Testis (tissue), 3 donors: ENCODE data around the gene LNX1. TPM values are rescaled to one million over a fixed set of nuclear protein-coding genes. Genes with fewer than 3 reads are reported as not detected.
A peak's percentile ranks its signal among the peaks of the same experiment; 100 is the strongest.

Experiments
- DNase-seq: peaks from one replicate; pipeline ENCODE4 v3.0.0-alpha.2; 2019
- H3K27ac ChIP-seq, 2 donors: fragments of 200-600 bp; sonication (generic); one replicate each; pipeline ENCODE4 v1.5.1; 2019
- H3K27me3 ChIP-seq: fragments of 200-600 bp; sonication (generic); one replicate; pipeline ENCODE4 v1.5.1; 2019
- H3K36me3 ChIP-seq: fragments of 200-600 bp; sonication (generic); one replicate; pipeline ENCODE4 v1.5.1; 2017; ENCODE audit warnings: low read depth; ENCODE audit errors: missing control alignments
- H3K4me1 ChIP-seq: fragments of 200-600 bp; sonication (generic); one replicate; pipeline ENCODE4 v1.5.1; 2019
- H3K4me3 ChIP-seq, 2 donors: fragments of 200-600 bp; sonication (generic); one replicate each; pipeline ENCODE4 v1.5.1; 2017 to 2019
- H3K9me3 ChIP-seq: fragments of 200-600 bp; sonication (generic); one replicate; pipeline ENCODE4 v1.5.1; 2017
- POLR2A ChIP-seq: fragments of 450-650 bp; IDR thresholded peaks from one replicate; pipeline ENCODE4 v1.6.1; 2017; ENCODE audit warnings: antibody characterized with exemption, mild to moderate bottlenecking, moderate library complexity
- WGBS, 2 donors: methylation state at CpG; one replicate each; pipeline ENCODE4 v1.1.5; 2018; 5-methylcytosine and 5-hydroxymethylcytosine counted together
- intact Hi-C: fragments of 100-400 bp; cut with DNase I; formaldehyde crosslinking; loops from one replicate; pipeline ENCODE4 v1.15.1; 2023; ENCODE audit warnings: low total_unique reads
- polyA plus RNA-seq: library from polyadenylated mRNA; stranded (reverse); fragments of 350-450 nt; fragmentation: Illumina TruSeq; extraction: RNeasy Lipid Tissue Mini Kit (QIAGEN cat#74804); gene quantifications from one replicate; pipeline ENCODE4 v1.2.3, GENCODE V29; 2014; ENCODE audit warnings: low read depth, low replicate concordance; ENCODE audit not compliant: insufficient read depth
- total RNA-seq, 2 donors: library from RNA; depleted of rRNA; stranded (reverse); fragments of >200 nt; gene quantifications; one replicate each; pipeline ENCODE4 v1.2.3, GENCODE V29; 2016
- TF ChIP-seq, protein P1 (sequence below), 3 experiments: fragments of 450-650 bp in 2 of 3; fragments of 200-600 bp in 1 of 3; sonication (generic) in 1 of 3; IDR thresholded peaks; one replicate each; pipeline ENCODE4 v1.5.1; 2016 to 2019; ENCODE audit warnings: antibody characterized with exemption in 3 of 3, mild to moderate bottlenecking in 2 of 3, moderate library complexity in 1 of 3

Gene LNX1
- total and polyA plus RNA-seq, 3 donors from 2014 or later: 4.3 to 8.3 (median 5.8) TPM

- no peak for DNase-seq
- Histone ChIP-seq H3K27me3 (no peaks in the 10 kb centered on the region), H3K4me1 (no peaks in the 10 kb centered on the region), H3K9me3 (no peaks in the 10 kb centered on the region), H3K27ac (no peak overlapping the region), H3K36me3 (no peaks in the 10 kb centered on the region), H3K4me3 (peak overlapping the region; percentile 1 to 3)
- intact Hi-C loops: no loop called here
- 33 to 40% methylated on average over 20 of the region's 20 CpGs for WGBS, 2 donors
- TF ChIP-seq POLR2A: no peak
- TF ChIP-seq, protein P1, sequence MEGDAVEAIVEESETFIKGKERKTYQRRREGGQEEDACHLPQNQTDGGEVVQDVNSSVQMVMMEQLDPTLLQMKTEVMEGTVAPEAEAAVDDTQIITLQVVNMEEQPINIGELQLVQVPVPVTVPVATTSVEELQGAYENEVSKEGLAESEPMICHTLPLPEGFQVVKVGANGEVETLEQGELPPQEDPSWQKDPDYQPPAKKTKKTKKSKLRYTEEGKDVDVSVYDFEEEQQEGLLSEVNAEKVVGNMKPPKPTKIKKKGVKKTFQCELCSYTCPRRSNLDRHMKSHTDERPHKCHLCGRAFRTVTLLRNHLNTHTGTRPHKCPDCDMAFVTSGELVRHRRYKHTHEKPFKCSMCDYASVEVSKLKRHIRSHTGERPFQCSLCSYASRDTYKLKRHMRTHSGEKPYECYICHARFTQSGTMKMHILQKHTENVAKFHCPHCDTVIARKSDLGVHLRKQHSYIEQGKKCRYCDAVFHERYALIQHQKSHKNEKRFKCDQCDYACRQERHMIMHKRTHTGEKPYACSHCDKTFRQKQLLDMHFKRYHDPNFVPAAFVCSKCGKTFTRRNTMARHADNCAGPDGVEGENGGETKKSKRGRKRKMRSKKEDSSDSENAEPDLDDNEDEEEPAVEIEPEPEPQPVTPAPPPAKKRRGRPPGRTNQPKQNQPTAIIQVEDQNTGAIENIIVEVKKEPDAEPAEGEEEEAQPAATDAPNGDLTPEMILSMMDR (IDR thresholded peaks at IDR 0.05): no peak
Observed at GRCh38 chr4:53592686-53593501, 1.6 kb upstream of the LNX1 start.

DNA sequence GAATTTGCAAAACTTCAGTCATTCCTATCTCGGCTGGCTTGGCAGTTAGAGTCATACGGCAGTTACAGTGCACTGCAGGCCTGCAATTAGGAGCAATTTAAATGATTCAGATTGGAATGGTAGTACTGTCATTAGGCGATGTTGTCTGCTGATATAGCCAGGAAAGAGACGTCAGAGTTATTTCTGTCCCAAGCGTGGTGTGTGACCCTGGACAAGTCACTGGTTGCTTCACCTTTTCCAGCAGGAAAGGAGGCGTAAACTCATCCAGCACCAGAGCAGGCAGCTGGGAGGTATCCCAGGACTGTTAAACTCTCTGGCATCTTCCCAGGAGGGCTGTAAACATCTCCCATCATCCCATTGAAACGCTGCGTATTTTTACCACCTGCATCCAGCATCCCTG lies 836 bp upstream of the LNX1 start:
- no peak for TF ChIP-seq POLR2A
- TF ChIP-seq, protein P1 (IDR thresholded peaks at IDR 0.05): no peak
- Histone ChIP-seq H3K27me3 (no peaks in the 10 kb centered on the region), H3K4me1 (no peaks in the 10 kb centered on the region), H3K4me3 (no peak overlapping the region), H3K36me3 (no peaks in the 10 kb centered on the region), H3K27ac (no peak overlapping the region), H3K9me3 (no peaks in the 10 kb centered on the region)
- intact Hi-C loops: no loop called here
- no peak for DNase-seq
- 57% methylated on average over 8 of the region's 8 CpGs for WGBS, 2 donors

DNA sequence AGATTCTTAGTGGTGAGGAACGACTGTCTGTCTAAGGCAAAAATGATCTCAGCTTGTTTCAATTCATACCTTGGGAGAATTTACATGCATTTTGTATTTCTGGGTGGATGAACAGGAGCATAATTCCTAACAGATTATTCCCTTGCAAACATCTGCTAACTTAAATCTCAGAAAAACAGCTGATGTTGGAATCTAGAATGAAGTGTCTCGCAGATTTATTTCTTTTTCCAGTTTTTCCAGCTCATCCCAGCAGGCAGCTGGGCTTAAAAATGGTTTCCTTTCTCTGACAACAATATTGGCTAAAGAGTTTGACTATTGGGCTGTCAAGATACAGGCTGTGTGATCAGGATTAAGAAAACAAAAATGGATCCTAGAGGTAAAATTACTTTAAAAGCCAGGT lies 1.1 kb downstream of the LNX1 start:
- Histone ChIP-seq H3K27ac (no peak overlapping the region), H3K4me1 (no peaks in the 10 kb centered on the region), H3K36me3 (no peaks in the 10 kb centered on the region), H3K4me3 (no peak overlapping the region), H3K27me3 (no peaks in the 10 kb centered on the region), H3K9me3 (no peaks in the 10 kb centered on the region)
- no peak for TF ChIP-seq POLR2A
- TF ChIP-seq, protein P1 (IDR thresholded peaks at IDR 0.05): no peak
- intact Hi-C loops: no loop called here
- WGBS, 2 donors: 86 to 91% methylated on average over 2 of the region's 2 CpGs
- no peak for DNase-seq

DNA sequence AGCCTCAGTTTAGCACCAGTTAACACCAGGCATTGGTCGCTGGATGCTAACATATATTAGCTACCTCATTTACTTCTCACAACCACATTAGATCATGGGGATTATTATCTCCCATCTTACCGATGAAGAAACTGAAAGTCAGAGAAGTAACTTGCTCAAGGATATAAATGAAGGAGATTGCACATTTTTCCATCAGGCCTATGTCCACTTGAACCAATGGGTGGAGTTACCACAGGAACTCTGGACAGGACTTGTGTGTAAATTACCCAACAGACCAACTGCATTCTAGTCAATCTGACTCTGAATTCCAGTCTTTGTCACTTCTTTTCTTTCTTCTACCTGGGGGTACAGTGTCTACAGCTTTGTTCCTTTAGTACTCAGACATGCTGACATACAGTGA lies 1.8 kb downstream of the LNX1 start:
- no peak for DNase-seq
- 88 to 94% methylated on average over 2 of the region's 2 CpGs for WGBS, 2 donors
- Histone ChIP-seq H3K4me1 (no peaks in the 10 kb centered on the region), H3K27ac (no peak overlapping the region), H3K9me3 (no peaks in the 10 kb centered on the region), H3K36me3 (no peaks in the 10 kb centered on the region), H3K27me3 (no peaks in the 10 kb centered on the region), H3K4me3 (no peak overlapping the region)
- TF ChIP-seq, protein P1 (IDR thresholded peaks at IDR 0.05): no peak
- no peak for TF ChIP-seq POLR2A
- intact Hi-C loops: no loop called here

DNA sequence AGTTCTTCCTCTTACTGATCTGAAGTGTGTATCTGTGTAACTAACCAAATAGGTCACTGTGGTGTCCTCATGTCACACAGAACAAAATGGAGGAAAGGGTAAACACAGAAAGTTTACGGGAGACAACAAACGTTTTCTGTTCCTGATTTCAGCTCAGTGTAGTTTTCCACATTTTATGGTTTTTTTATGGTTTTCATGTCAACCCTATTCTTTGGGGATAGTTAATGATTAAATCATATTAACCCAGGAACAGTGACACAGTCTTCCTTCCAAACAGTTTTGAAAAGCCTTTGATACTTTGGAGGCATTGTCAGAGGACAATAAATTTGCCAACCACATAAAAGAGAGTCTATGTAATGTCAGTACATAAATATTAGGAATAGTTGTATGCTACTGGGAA lies 4.2 kb downstream of the LNX1 start:
- intact Hi-C loops: no loop called here
- WGBS, 2 donors: 79 to 84% methylated on average over 2 of the region's 2 CpGs

More for the DNA sequence above, 4.2 kb downstream of the LNX1 start:
- Histone ChIP-seq H3K27me3 (no peaks in the 10 kb centered on the region), H3K4me3 (no peak overlapping the region), H3K9me3 (no peaks in the 10 kb centered on the region), H3K27ac (no peak overlapping the region), H3K36me3 (no peaks in the 10 kb centered on the region), H3K4me1 (no peaks in the 10 kb centered on the region)
- no peak for DNase-seq
- no peak for TF ChIP-seq POLR2A
- TF ChIP-seq, protein P1 (IDR thresholded peaks at IDR 0.05): no peak
